ENCODE measurements around the gene RAD51B.

The RAD51B gene

GRCh38 chr14:68145539-68145938 lies 326.0 kb downstream of the RAD51B start:
- no peak for TF ChIP-seq CTCF (IDR thresholded peaks at IDR 0.05; ENCODE audit: unreplicated experiment in 3 of 3)
- peaks cover 17% of the 10 kb centered on the region for H3K9me3 Mint-ChIP-seq
- H3K4me1 Mint-ChIP-seq = peaks cover 71% of the 10 kb centered on the region
- no peak overlapping the region for H3K4me3 Mint-ChIP-seq
- H3K27me3 Mint-ChIP-seq (ENCODE audit: low read depth) = no peaks in the 10 kb centered on the region
- H3K27ac Mint-ChIP-seq = peak overlapping the region; percentile 58 to 98 (median 93)
- H3K36me3 Mint-ChIP-seq (ENCODE audit: low read depth) = peaks cover 17% of the 10 kb centered on the region

DNA sequence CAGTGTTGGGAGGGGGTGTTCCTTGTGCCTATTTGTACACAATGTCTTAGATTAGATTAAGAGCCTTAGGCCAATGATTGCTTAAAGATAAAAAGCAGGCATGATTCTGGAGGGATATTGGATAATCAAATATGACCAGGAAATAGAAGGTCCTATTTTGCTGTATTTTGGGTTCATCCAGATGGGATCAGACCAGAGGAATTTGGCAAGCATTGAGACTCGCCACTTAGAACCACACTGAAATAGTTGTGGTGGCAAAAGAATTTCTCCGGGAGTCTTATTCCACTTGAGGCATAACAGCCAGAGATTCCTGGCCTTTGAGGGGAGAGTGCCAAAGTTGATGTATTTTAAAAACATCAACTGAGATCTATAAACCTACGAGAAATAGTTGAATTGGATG lies 327.2 kb downstream of the RAD51B start:
- H3K4me1 Mint-ChIP-seq = peaks cover 60% of the 10 kb centered on the region
- peaks cover 26% of the 10 kb centered on the region for H3K9me3 Mint-ChIP-seq
- peak overlapping the region; percentile 83 to 98 (median 93) for H3K27ac Mint-ChIP-seq
- H3K27me3 Mint-ChIP-seq (ENCODE audit: low read depth) = no peaks in the 10 kb centered on the region
- peaks cover 21% of the 10 kb centered on the region for H3K36me3 Mint-ChIP-seq (ENCODE audit: low read depth)
- H3K4me3 Mint-ChIP-seq = peak overlapping the region in 1 of 3 experiments; percentile 20
- TF ChIP-seq CTCF (IDR thresholded peaks at IDR 0.05; ENCODE audit: unreplicated experiment in 3 of 3) = no peak

DNA sequence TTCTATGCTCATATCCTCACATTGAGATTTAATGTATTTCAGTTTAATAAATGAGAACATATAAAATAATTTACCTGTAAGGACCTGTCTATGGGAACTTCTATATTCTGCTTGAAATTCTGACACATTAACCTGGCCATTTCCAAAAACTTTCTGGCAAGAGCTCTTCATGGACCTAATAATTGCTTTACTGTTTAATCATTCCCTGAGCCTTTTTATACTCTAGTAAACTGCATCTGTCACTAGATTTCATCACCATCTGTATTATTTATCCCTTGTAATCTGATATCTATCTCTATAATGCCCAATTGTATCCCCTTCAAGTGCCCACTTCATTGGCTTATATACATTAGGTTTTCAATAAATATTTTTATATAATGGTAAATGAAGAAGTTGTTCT lies 327.7 kb downstream of the RAD51B start:
- H3K4me1 Mint-ChIP-seq = peaks cover 57% of the 10 kb centered on the region
- TF ChIP-seq CTCF (IDR thresholded peaks at IDR 0.05; ENCODE audit: unreplicated experiment in 3 of 3) = no peak
- no peaks in the 10 kb centered on the region for H3K27me3 Mint-ChIP-seq (ENCODE audit: low read depth)
- peaks cover 25% of the 10 kb centered on the region for H3K36me3 Mint-ChIP-seq (ENCODE audit: low read depth)
- H3K27ac Mint-ChIP-seq = peak overlapping the region; percentile 83 to 98 (median 93)
- peaks cover 29% of the 10 kb centered on the region for H3K9me3 Mint-ChIP-seq
- no peak overlapping the region for H3K4me3 Mint-ChIP-seq

DNA sequence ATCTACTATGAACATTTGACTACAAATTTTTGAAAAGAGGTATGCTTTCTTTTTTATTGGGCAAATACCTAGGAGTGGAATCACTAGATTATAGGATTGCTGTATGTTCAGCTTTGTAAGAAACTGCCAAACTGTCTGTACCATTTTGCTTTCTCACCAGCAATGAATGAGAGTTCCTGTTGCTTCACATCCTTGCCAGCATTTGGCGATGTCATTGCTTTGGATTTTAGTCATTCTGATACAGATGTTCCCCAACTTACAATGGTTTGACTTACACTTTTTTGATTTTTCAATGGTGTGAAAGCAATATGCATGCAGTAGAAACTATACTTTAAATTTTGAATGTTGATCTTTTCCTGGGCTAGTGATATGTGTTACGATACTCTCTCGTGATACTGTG lies 328.7 kb downstream of the RAD51B start:
- no peak for TF ChIP-seq CTCF (IDR thresholded peaks at IDR 0.05; ENCODE audit: unreplicated experiment in 3 of 3)
- Mint-ChIP-seq H3K36me3 (ENCODE audit: low read depth) (peaks cover 31% of the 10 kb centered on the region), H3K27me3 (ENCODE audit: low read depth) (no peaks in the 10 kb centered on the region), H3K4me3 (no peak overlapping the region), H3K4me1 (peaks cover 48% of the 10 kb centered on the region), H3K27ac (peak overlapping the region in 2 of 3 experiments; percentile 49 to 98), H3K9me3 (peaks cover 36% of the 10 kb centered on the region)

DNA sequence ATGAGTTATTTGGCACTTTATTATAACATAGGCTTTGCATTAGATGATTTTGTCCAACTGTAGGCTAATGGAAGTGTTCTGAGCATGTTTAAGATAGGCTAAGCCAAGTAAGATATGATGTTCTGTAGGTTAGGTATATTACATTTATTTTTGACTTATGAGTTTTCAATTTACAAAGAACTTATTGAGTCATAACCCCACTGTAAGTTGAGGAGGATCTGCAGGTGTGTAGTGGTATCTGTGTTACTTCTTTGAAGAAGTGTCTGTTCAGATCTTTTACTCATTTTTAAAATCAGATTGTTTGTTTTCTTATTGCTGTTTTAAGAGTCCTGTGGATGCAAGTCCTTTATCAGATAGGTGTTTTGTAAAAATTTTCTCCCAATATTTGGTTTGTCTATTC lies 329.2 kb downstream of the RAD51B start:
- H3K36me3 Mint-ChIP-seq (ENCODE audit: low read depth) = peaks cover 34% of the 10 kb centered on the region
- no peak overlapping the region for H3K4me3 Mint-ChIP-seq
- TF ChIP-seq CTCF (IDR thresholded peaks at IDR 0.05; ENCODE audit: unreplicated experiment in 3 of 3) = no peak
- peak overlapping the region in 2 of 3 experiments; percentile 46 to 98 for H3K27ac Mint-ChIP-seq
- no peaks in the 10 kb centered on the region for H3K27me3 Mint-ChIP-seq (ENCODE audit: low read depth)
- H3K4me1 Mint-ChIP-seq = peaks cover 43% of the 10 kb centered on the region
- H3K9me3 Mint-ChIP-seq = peaks cover 39% of the 10 kb centered on the region

- Mint-ChIP-seq H3K9me3 (peaks cover 49% of the 10 kb centered on the region), H3K36me3 (ENCODE audit: low read depth) (peaks cover 36% of the 10 kb centered on the region), H3K4me1 (peaks cover 18% of the 10 kb centered on the region), H3K27ac (no peak overlapping the region), H3K27me3 (ENCODE audit: low read depth) (no peaks in the 10 kb centered on the region), H3K4me3 (no peak overlapping the region)
- no peak for TF ChIP-seq CTCF (IDR thresholded peaks at IDR 0.05; ENCODE audit: unreplicated experiment in 3 of 3)
Observed at GRCh38 chr14:68153275-68153674, 333.7 kb downstream of the RAD51B start.

All from nephron (organoid).